ENCODE results near the gene STK32B. TPM values are rescaled to one million over a fixed set of nuclear protein-coding genes. Genes with fewer than 3 reads are reported as not detected.
"Not testable (repeated sequence)": the region's sequence is repeated elsewhere in the genome, so short reads cannot be mapped to it uniquely, and the experiment has no call there.

STK32B gene
- total RNA-seq, 2 experiments from 2014 or later = not detected

GRCh38 chr4:5066101-5066500, 14.8 kb downstream of the STK32B start:
- ATAC-seq (no peak), DNase-seq (no peak)
- TF ChIP-seq CTCF (IDR thresholded peaks at IDR 0.05) = no peak
- Mint-ChIP-seq H3K27me3 (peaks cover 4% of the 10 kb centered on the region), H3K9me3 (peaks cover 2% of the 10 kb centered on the region), H3K36me3 (ENCODE audit: low read depth) (no peaks in the 10 kb centered on the region), H3K4me1 (ENCODE audit: low read depth) (no peaks in the 10 kb centered on the region), H3K4me3 (no peak overlapping the region), H3K27ac (no peak overlapping the region)
- CTCF ChIA-PET = interaction anchor here (1.0 kb wide), 1 partner anchor 15 kb away, joined by 3 read pairs; the partner anchor contains the start of gene STK32B
- POLR2A ChIA-PET = no interaction called here
- intact Hi-C loops (cut with micrococcal nuclease) = no loop called here

- H3K4me3 Mint-ChIP-seq; H3K9me3 Mint-ChIP-seq; ATAC-seq; DNase-seq; H3K27ac Mint-ChIP-seq; POLR2A ChIA-PET; intact Hi-C loops (cut with micrococcal nuclease); H3K27me3 Mint-ChIP-seq; H3K36me3 Mint-ChIP-seq (ENCODE audit: low read depth); CTCF ChIA-PET; H3K4me1 Mint-ChIP-seq (ENCODE audit: low read depth): not testable (repeated sequence)
Measured at GRCh38 chr4:5066968-5067367, 15.7 kb downstream of the STK32B start.

GRCh38 chr4:5067908-5068307, 16.6 kb downstream of the STK32B start:
- no peak for TF ChIP-seq CTCF (IDR thresholded peaks at IDR 0.05)
- H3K27me3 Mint-ChIP-seq = no peaks in the 10 kb centered on the region
- intact Hi-C loops (cut with micrococcal nuclease) = no loop called here
- CTCF ChIA-PET = no interaction called here
- ATAC-seq (no peak), DNase-seq (no peak)
- POLR2A ChIA-PET = no interaction called here
- no peak overlapping the region for H3K4me3 Mint-ChIP-seq
- H3K27ac Mint-ChIP-seq = no peak overlapping the region
- H3K4me1 Mint-ChIP-seq (ENCODE audit: low read depth) = no peaks in the 10 kb centered on the region
- peaks cover 2% of the 10 kb centered on the region for H3K9me3 Mint-ChIP-seq
- no peaks in the 10 kb centered on the region for H3K36me3 Mint-ChIP-seq (ENCODE audit: low read depth)

GRCh38 chr4:5069901-5070300, 18.6 kb downstream of the STK32B start:
- ChIA-PET CTCF (no interaction called here), POLR2A (no interaction called here)
- Mint-ChIP-seq H3K4me1 (ENCODE audit: low read depth) (no peaks in the 10 kb centered on the region), H3K4me3 (no peak overlapping the region), H3K9me3 (peaks cover 2% of the 10 kb centered on the region), H3K27ac (no peak overlapping the region), H3K27me3 (no peaks in the 10 kb centered on the region), H3K36me3 (ENCODE audit: low read depth) (no peaks in the 10 kb centered on the region)
- intact Hi-C loops (cut with micrococcal nuclease) = no loop called here
- no peak for ATAC-seq
- TF ChIP-seq CTCF (IDR thresholded peaks at IDR 0.05) = no peak
- DNase-seq = no peak

- DNase-seq (no peak), ATAC-seq (no peak)
- Mint-ChIP-seq H3K4me3 (no peak overlapping the region), H3K9me3 (peaks cover 2% of the 10 kb centered on the region), H3K27ac (no peak overlapping the region), H3K36me3 (ENCODE audit: low read depth) (no peaks in the 10 kb centered on the region), H3K4me1 (ENCODE audit: low read depth) (no peaks in the 10 kb centered on the region), H3K27me3 (peaks cover 7% of the 10 kb centered on the region)
- CTCF ChIA-PET = no interaction called here
- intact Hi-C loops (cut with micrococcal nuclease) = no loop called here
- TF ChIP-seq CTCF (IDR thresholded peaks at IDR 0.05) = no peak
- POLR2A ChIA-PET = no interaction called here
Measured at GRCh38 chr4:5072948-5073347, 21.7 kb downstream of the STK32B start.

- H3K27me3 Mint-ChIP-seq = peaks cover 11% of the 10 kb centered on the region
- H3K4me1 Mint-ChIP-seq (ENCODE audit: low read depth) = no peaks in the 10 kb centered on the region
- intact Hi-C loops (cut with micrococcal nuclease) = no loop called here
- ATAC-seq (no peak), DNase-seq (no peak)
- TF ChIP-seq CTCF (IDR thresholded peaks at IDR 0.05) = no peak
- CTCF ChIA-PET = no interaction called here
- no peaks in the 10 kb centered on the region for H3K36me3 Mint-ChIP-seq (ENCODE audit: low read depth)
- H3K9me3 Mint-ChIP-seq = peaks cover 16% of the 10 kb centered on the region
- POLR2A ChIA-PET = interaction anchor here (0.7 kb wide), 1 partner anchor 1399 kb away, joined by 3 read pairs; no protein-coding TSS in a partner anchor
- no peak overlapping the region for H3K27ac Mint-ChIP-seq
- no peak overlapping the region for H3K4me3 Mint-ChIP-seq
Measured at GRCh38 chr4:5078009-5078408, 26.7 kb downstream of the STK32B start.

Data from activated CD8-positive, alpha-beta T cell treated with anti-CD3 and anti-CD28 coated beads for 36 hours (primary cell).